Stimulated activated CD8-positive, alpha-beta memory T cell treated with anti-CD3 and anti-CD28 coated beads, Interleukin-12 subunit alpha, Interleukin-12 subunit beta, amount 100 ng/mL, for 1 hour (primary cell): Measurements from ENCODE around the gene ATL3.
"Not testable (repeated sequence)": the region's sequence is repeated elsewhere in the genome, so short reads cannot be mapped to it uniquely, and the experiment has no call there.

Source experiments
- DNase-seq: peaks from one replicate; pipeline ENCODE4 v3.0.0-alpha.2; 2020; ENCODE audit warnings: low read depth

The ATL3 gene

DNA sequence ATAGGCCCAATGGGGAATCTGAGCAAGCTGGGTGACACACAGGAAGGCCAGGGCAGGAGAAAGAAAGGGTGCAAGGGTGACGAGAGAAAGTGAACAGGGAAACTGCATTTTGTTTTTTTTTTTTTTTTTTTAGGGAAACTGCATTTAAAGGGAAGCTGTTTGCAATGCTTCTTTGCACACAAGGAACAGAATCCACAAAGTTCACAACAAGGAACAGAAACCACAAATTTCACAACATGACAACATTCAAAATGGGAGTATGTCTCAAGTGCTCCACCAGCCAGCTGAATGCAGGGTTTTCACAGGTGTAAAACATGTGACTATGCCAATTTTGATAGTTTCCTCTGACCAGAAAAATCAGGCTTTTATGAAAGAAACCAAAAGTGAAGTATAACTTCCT lies 50.1 kb downstream of the ATL3 start:
- DNase-seq: no peak

DNA sequence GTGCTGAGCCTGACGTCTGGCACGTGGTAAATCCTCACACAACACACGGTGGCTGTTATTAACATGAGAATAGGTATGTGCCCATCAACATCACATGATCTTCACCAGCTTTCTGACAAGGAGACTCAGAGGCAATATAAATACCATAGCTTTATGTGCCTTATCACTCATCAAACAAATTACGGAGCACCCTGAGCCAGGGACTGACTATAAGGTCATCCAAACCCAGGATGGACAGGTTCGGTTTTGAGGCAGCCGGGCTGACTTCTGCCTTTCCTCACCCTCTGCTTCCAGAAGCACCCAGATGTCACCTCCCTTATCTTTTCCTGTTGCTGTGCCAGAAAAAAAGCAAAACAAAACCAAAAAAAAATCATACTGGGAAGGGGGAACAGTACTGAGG lies 51.2 kb downstream of the ATL3 start:
- no peak for DNase-seq

DNA sequence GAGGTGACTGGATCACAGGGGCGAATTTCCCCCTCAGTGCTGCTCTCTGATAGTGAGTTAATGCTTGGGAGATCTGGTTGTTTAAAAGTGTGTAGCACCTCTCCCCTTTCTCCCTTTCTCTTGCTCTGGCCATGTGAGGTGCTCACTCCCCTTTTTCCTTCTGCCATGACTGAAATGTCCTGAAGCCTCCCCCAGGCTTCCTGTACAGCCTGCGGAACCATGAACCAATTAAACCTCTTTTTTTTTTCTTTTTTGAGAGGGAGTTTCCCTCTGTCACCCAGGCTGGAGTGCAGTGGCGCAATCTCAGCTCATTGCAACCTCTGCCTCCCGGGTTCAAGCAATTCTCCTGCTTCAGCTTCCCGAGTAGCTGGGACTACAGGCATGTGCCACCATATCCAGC lies 53.5 kb downstream of the ATL3 start:
- DNase-seq: not testable (repeated sequence)

DNA sequence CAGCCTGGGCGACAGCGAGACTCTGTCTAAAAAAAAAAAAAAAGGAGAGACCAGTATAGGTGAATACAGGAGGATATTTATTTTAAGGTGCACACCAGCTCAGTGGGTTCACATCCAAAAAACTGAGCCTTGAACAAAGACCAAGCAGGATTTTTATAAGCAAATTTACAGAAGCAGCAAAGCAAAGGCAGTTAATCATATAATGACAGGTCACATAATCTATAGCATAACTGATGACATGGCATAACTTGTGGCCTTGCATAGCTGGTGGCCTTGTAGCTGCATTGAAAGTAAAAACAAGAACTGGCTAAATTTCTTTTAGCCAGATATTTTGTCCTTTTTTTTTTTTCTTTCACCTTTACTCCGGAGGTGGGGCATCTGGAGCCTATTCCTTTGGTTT lies 54.2 kb downstream of the ATL3 start:
- DNase-seq: no peak

DNA sequence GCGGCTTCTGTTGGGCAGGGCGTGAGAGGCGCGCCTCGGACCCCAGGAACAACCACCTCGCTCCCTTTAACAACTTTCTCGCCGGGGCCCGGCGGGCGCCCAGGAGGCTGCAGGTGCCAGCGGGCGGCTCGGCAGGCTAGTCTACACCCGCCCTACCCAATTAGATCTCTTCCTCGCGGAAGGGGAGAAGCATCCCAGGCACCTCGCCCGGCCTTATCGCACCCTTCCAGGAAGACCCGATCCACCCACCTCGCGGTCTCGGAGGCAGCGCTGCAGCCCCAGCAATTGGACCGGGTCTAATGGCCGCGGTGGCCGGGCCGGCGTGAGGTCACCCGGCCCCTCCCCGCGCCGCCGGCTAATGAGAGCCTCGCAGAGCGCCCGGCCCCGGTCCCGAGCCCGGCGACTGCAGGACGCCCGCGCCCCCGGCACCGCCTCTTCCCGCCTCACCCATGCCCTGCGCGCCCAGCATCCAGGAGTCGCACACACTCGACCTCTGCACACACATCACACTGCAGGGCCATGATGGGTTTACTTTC lies 57.0 kb downstream of the ATL3 start, which contains the start of gene PLAAT3:
Gene PLAAT3 (minus strand): TSS at position 298 of the 536 bp plus-strand sequence. CDS start 419 bp downstream, outside the sequence.
- DNase-seq: no peak

DNA sequence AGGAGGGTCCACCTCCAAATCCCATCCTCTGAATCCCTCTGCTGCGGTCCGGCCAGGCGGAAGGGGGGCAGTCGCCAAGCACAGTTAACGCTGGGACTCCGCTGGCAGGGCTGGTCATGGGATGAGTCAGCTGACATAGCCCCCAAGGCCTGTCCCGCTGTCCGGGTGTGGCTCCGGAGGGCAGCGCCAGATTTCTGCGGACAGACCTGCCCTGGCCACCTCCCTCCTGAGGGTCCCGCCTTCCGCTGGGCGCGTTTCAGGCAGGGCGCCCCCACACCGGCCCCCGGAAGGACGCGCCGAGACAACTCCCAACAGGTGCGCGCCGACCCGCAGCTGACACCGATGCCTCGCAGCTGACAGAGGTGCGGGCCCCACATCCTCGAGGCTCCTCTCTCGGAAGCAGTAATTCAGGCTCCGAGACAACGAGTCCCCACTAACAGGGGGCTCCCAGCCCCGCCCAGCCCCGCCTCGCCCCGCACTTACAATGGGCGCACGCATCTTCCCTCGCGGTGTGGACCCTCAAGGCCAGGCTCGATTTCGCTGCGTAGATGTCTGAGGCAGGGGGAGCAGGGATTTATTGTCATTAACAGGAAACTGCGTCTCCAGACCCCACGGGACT lies 57.5 kb downstream of the ATL3 start:
- peak; percentile 10 for DNase-seq

DNA sequence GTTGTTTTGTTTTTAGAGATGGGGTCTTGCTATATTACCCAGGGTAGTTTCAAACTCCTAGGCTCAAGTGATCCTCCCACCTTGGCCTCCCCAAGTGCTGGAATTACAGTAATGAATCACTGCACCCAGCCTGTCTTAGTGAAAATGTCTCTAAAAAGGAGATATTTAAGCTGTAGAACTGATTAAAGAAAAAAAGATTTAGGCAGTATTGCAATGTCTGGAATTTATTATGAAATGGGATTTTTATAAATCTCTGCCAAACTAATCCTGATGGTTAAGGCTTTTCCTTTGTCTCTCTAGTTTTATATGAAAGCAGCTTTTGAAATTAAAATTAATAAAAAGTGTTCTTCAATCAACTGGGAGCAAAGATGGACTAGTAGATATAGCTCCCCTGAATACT lies 59.0 kb downstream of the ATL3 start:
- DNase-seq: no peak

DNA sequence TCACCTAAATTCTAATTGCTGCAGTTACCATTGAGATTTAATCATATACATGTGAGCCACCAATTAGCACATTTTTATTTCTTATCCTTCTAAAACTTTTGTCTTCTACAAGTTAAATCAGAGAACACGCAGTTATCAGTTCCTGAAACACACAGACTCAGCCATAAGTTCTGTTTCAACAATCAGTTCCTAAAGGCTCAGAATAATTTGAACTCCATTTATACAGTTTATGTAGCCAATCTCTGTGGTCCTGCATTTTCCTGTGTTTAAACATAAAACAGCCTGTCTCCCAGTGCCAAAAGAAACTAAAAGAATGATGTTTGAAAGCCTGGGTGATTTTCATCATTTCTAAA lies 59.8 kb downstream of the ATL3 start:
- no peak for DNase-seq

DNA sequence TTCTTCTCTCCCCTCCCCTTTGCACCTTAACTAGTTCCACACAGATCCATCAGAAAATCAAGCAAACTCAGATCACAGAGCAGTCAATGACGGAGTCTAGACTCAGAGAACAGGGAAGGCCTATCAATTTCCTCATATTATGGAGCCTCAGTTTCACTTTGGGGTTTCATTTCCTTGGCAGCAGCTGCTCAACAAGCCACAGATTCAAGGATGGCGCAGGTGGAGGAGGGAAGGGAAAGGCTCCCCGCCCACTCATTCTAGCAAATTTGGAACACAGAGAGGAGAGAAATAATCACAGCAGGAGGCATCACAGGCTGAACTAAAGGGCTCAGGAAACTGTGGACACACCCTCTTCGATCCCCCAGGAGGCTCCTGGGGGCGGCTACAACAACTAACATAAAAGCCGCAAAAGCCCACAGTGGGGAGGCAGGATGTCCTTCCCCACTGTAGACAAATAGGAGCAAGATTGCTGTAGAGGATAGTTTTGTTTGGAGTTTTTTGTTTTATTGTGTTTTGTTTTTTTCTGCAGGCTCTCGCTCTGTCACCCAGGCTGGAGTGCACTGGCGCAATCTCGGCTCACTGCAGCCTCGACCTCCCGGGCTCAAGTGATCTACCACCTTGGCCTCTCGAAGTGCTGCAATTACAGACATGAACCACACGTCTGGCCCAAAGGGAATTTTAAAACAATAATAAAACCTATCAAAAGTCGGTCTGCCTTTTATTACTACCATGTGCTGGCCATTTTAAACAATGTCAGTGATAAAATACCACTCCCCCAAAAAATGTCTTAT lies 60.4 kb downstream of the ATL3 start:
- DNase-seq: no peak

DNA sequence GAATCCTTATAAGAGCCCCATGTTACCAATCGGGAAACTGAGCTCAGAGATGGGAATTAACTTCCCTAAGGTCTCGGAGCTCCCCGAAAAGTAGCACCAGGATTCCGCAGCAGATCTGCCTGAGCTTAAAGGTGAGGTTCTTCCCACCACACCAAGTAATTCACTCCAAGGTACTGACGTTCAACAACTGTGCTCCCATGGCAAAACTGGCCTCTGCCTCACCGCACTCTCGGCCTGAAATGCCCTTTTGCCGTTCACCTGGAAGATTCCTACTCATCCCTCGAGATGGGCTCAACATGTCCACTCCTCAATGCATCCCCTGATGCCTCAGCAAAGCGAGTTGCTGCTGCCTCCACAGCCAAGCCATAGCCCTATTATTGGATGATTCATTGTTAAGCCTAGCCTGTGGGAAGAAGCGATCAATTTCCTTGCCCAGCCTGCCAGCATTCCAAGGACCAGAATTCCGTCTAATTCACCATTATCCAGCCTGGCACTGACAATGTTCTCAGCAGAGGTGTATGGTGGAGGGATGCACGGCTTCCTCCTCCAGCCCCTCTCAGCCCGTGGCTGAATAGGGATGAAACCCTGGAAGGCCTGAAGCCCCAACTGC lies 61.1 kb downstream of the ATL3 start:
- DNase-seq: no peak

DNA sequence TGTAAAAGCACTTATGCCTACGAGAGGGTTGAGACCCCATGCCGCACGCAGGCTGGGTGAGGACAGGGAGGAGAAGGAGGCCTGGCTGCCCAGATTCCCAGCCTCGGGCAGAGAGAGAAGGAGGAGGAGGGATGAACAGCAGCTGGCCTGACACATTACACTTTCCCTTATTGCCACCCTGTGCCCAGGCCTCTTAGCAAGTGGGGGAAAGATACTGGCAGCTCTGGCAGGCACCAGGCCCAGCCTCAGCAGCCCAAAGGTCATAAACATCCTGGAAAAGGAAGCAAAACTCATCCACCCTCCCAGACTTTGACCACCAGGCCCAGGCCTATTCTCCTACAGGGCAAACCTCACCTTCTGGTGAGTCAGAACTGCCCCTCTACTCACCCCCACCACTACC lies 61.6 kb downstream of the ATL3 start:
- DNase-seq: no peak

DNA sequence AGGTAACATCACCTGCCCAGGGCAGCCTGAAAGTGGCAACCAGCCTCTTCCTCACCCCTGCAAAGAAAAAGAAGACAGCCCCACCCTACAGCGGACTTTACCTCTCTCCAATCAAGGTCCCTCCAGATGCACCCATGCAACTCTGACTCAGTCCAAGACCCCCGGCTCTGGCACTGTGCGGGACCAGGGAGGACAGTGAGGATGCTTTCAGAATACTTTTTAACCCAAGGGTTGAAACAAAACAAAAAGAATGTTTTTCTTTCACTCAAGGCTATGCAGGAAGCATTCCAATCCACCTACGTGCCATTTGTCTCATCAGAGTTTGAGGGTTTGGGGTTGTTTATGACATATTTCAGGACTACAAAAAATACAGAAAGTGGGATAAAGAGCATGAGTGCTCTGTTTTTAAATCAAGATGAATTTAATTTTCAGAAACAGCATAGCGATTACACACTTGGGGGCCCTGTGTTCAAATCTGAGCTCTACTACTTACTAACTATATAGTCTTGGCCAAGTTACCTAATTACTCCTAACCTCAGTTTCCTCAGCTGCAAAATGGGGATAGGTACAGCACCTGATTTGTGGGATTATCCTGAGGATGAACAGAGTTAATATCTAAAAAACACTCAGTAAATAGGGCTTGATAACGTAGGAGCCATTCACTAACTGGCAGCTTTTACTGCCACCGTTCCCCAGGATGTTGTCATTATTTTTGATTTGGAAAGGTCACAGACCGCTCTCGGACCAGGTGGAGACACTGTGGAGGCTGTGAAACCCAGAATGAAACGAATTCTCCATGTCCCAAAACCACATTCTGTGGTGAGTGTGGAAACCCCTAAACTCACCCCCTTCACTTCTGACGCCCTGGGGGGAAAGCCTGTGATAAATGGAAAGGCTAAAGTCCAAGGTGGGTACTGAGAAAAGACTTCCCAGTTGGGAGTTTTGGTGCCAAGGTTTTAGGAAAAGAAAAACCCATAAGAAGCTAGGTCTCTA lies 62.5 kb downstream of the ATL3 start:
- DNase-seq: no peak

DNA sequence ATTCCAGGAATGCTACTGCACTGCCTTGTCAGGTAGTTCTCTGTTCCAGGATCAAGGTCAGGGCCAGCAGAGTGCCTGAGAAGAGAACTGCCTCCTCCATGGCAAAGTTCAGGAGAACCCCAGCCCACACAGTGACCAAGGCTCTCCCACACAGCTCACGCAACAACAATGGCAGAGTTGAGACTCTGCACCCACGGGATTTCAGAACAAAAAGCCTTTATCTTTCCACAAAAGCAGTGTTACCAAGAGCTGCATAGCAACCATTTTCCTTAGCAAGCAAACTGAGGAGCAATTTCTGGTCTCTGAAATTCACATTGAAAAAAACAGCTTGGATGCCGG lies 68.0 kb downstream of the ATL3 start:
- no peak for DNase-seq

DNA sequence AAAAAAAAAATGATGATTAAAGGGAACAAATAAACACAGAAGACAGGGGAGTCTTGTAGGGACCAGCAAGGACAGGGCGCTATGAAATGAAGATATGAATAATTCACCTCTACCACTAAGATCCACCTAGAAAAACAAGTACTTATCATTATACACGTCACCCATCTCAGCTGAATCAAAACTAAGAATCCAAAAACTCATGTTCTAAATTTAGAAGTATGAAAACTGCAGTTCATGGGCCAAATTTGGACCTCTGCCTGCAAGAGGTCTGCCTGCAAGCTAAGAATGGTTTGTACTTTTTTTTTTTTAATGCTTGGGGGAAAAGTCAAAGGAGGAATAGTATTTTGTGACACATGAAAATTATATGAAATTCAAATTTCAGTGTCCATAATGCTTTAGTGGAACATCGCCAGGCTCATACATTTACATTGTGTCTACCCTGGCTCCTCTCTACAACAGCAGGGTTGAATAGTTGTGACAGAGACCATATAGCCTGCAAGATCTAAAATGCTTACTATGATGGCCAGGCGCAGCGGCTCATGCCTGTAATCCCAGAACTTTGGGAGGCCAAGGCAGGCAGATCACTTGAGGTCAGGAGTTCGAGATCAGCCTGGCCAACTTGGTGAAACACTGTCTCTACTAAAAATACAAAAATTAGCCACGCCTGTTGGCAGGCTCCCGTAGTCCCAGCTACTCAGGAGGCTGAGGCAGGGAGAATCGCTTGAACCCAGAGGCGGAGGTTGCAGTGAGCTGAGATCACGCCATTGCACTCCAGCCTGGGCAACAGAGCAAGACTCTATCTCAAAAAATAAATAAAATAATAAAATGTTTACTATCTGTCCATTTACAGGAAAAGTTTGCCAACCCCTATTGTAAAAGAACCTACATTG lies 68.6 kb downstream of the ATL3 start:
- DNase-seq: not testable (repeated sequence)

DNA sequence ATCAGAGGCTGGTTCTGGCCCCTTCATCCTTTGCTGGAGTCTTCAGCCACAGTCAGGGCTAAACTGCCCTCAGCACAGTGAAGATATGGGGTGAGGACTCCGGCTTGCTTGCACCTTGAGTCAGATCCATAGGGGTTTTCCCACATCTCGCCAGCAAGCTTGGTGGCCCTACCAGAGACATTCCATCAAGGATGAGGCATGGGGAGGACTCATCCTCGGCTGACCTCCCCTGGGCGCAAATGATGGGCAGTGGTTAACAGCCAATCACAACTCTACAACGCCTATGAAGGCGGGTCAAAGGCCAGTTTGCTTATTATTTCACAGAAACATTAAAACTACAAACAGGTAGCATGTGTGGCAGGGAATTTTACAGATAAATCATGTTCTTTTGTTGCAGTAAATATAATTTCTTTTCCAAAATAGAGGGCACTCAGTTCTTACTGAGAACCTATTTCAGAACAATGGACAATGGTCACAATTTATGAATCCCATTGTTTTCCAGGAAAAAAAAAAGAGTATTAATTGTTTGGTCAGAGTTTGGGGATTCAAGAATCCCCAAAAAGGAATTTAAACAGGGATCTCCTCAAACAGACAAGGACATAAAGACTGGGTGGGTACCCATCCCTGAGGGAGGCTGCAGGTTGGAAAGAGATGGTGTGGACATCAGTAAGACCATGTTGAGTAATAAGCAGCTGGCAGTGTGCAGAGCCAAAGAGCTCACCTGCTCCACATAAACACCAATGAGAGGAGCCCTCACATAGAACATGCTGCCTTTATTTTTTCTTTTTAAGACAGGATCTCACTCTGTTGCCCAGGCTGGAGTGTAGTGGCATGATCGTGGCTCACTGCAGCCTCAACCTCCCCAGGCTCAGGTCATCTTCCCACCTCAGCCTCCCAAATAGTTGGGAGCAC lies 71.7 kb downstream of the ATL3 start:
- no peak for DNase-seq

DNA sequence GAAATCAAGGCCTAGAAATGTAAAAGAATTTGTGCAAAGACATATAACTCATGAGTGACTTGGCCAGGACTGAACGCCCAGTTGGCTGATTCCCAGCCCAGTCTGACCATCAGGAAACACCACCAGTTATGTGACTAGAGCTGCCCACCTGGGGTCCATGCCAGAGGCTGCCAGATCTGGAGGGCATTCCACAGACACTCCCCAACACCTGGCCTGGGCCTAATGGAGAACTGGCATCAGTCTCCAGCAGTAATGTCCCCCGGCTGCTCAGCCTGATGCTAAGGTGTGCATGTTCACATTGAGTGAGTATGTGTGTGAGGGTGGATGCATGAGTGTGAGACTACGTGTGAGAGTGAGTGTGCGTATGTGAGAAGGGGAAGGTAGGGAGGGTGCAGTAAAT lies 72.6 kb downstream of the ATL3 start:
- no peak for DNase-seq

DNA sequence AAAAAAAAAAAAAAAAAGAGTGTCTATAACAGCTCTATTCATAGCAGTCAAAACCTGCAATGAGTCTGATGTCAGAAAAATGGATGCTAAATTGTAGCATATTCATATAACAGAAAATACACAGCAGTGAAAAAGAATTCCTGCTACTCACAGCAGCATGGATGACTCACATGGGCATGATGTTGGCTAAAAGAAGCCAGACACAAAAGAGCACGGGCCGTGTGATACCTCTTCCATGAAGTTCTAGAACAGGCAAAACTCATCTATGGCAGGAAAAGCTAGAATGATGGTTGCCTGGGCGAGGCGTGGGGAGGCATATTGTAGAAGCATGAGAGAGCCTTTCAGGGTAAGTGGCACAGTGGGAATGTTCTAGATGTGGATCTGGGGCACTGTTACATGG lies 75.9 kb downstream of the ATL3 start:
- no peak for DNase-seq

DNA sequence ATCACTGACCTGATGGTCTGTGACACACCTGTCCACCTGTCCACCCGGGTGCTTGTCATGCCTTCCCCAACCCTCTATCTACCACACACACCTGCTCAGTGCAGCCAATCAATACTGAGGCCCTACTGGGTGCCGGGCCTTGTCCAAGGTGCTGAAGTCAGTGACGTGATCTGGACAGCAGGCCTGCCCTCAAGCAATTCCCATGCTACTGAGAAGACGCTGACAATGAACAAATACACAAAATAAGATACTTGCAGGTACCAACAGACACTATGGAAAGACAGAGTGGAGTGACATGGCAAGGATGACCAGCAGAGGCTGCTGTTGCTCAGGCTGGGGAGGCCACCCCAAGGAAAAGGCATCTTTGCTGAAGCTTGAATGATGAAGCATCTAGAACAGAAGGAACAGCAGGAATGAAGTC lies 78.2 kb downstream of the ATL3 start:
- DNase-seq: no peak

DNA sequence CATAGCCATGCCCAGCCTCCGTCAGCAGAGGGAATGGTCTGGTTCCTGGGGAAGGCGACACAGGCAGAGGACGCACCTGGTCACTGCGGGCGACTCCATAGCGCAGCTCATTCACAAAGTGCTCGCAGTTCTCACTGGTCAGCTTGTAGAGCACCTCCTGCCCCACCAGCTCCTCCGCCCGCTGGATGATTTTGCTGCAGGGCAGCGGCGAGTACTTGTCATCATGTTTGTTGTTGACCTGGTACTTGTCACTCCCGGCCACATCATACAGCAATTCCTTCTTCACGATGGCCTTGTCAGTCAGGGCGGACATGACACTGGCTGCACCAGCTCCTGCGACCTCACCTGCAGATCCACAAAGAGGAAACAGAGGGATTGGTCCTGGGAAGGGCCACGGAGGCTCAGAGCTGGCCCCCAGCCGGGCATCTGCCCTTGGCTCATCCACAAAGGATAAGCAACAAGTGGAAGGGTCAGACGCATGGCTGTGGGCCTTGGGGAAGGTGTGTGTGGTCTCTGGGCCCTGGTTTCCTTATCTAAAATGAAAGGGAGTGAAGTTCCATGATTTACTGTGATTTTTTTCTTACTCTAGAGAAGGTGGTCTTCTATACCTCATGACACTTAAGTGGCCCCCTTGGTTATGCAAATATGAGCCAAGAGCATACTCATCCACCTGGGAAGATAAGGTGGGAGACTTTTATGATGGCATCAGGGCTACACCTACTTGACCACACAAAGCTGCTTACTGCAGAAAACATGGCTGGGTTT lies 81.0 kb downstream of the ATL3 start:
- DNase-seq: no peak
